DMS114 treated with DMSO at 0.1 percent for 48 hours (cell line): ENCODE measurements around the gene VPS37C.
"Not testable (repeated sequence)": the region's sequence is repeated elsewhere in the genome, so short reads cannot be mapped to it uniquely, and the experiment has no call there.

ENCODE experiments used
- DNase-seq: peaks from one replicate; lab custom pipeline; 2025; ENCODE audit not compliant: unreplicated experiment; lab: John Stamatoyannopoulos, UW

Gene VPS37C

DNA sequence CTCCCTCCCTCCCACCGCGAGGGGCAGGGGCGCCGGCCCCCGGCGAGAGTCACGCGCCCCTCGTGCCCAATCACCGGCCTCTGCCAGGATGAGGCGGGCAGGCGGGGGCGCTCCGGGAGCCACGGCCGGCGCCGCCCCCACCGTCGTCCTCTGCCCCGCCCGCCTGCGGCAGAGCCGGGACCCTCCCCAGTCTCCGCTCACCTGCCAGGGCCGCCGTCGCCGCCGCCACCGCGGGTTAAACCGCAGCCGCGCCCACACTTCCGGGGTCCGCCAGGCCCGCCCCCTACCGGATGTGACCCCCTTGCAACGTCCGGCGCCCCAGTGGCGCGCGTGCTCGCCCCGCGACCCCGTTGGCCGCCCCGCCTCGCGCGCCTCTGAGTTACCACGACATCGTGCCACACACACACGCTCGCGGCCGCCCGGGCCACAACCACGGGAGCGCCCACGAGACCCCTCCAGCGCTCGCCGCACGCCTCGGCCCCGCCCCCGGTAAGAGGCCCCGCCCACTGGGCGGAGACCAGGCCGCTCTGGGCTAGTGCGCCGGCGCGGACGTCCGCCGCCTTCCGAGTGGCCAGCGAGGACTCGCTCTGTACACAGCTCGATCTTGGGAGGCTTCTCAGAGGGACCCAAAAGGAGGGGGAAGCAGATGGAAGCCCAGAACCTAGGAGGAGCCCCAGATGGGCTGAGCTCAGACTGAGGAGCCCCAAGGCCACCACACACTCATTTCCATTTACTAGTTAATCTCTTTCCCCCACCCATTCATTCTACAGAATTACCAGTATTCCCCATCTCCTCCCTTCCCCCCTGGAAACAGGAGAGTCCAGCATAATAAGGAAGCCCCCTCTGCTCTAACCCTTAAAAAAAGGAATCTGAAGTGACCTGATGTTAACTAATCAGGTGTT lies at the start of gene VPS37C:
Gene VPS37C (minus strand): TSS at position 237 of the 902 bp plus-strand sequence. CDS start 22,597 bp downstream, outside the sequence.
- peak; percentile 68 for DNase-seq

DNA sequence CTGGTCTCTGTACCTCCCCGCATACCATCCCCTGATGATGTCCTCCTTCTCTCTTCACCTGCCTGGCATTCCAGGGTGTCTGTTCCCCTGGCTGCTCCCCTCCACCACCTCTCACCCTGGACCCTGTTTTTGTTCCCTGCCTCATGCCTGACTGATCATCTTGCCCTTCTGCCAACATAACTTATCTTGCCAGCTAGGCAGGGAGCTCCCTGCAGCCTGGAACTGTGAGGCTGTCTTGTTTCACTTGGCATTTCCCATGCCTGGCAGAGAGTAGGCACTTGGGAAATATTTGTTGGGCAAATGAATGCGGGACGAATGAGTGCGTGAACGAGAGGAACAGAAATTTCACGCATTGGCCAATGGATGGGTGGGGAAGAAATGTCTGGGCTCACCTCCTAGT lies 49.4 kb upstream of the VPS37C start:
- DNase-seq: not testable (repeated sequence)

DNA sequence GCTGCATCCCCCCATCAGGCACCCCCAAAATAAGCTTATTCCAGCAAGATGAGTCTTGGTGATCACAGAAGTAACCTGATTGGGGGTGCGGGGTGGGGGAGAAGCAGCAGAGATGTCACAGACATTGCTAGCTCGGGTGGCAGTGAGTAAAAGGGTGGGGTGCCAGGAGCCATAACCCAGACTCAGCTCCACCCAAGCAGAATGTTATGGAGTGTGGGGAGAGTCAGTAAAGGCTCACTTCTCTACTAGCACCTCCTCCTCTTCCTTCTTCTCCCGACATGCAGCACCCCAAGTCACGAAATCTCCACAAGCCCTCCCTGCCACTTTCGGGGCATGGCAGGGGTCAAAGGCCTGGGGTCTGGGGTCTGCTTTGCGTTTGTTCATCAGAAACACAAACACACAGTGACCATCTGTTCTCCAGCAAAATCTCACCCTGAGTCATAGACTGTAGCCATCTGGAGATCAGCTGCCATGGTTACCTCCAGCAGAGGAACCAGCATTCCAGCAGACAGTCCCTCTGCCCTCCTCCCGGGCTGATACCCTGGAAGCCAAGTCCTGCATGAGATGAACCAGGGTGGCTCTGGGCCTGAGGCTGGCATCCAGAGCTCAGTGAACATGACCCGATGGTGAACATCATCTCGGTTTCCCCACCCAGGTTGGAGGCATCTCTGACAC lies 46.5 kb upstream of the VPS37C start:
- not testable (repeated sequence) for DNase-seq

DNA sequence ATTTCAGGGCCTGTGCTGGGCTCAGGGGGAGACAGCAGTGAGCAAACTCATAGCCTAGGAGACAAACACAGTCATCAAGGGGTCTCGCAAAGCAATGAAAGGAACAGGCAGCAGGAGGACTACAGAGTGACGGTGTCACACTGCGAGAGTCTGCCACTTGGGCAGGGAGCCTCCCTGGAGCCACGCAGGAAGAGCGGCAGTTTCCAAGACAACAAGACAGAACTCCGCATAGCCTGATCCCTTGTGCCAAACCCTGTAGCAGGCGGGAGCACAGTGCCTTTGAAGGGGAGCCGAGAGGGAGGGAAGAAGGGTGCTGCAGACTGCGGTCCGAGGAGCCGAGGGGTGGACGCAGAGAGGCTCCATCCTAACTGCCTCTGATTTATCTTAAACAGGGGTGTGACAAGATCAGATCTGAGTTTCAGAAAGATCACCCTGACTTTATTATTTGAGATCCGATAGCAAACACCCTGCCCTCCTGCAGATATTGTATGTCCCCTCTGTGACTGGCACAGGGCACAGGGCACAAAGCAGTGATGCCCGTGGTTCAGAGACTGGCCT lies 43.4 kb upstream of the VPS37C start:
- not testable (repeated sequence) for DNase-seq

DNA sequence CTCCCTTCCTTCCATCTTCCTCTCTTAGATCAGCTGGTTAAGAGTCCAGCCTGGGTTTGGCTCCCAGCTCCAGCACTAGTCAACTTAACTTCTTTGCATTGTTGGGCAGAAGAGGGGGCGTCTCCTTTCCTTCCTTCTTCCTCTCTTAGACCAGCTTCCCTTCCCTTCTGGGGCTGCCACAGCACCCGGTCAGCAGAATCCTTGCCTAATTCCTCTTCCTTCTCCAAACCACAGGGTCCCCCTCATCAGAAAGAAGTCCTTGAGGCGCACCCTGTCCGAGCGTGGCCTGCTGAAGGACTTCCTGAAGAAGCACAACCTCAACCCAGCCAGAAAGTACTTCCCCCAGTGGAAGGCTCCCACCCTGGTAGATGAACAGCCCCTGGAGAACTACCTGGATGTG lies 42.6 kb upstream of the VPS37C start:
- not testable (repeated sequence) for DNase-seq

DNA sequence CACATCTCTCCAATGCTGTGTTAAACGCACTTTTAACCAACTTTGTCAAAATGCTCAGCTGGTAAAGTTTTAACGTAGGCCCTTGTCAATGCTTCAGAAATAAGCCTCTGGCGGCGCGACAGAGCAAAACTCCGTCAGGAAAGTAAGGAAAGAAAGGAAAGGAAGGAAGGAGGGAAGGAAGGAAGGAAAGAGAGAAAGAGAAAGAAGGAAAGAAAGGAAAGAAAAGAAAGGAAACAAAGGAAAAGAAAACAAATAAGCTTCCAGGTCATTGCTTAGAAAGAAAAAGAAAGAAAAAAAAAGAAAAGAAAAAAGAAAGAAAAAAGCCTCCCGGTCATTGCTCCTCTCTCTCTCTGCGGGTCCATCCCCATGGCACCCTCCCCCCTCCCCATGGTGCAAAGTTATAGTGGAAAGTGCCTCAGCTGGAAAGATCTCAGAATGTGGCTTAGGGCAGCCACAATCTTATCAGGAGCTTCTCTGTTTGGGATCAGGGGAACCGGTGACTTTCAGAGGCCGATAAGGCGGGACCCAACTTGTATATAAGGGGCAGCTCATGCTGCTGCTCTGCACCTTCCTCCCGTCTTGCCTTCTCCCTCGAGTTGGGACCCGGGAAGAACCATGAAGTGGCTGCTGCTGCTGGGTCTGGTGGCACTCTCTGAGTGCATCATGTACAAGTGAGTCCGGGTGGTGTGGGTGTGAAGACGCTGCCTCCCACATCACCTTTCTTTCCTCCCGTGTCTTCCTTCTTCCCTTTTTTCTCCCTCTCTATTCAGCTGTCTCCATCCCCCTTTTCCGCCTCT lies 41.9 kb upstream of the VPS37C start, which contains the start of gene PGA3:
Gene PGA3 (plus strand): TSS at position 566 of the 797 bp plus-strand sequence. CDS start 50 bp downstream, at position 616.
- DNase-seq: not testable (repeated sequence)

DNA sequence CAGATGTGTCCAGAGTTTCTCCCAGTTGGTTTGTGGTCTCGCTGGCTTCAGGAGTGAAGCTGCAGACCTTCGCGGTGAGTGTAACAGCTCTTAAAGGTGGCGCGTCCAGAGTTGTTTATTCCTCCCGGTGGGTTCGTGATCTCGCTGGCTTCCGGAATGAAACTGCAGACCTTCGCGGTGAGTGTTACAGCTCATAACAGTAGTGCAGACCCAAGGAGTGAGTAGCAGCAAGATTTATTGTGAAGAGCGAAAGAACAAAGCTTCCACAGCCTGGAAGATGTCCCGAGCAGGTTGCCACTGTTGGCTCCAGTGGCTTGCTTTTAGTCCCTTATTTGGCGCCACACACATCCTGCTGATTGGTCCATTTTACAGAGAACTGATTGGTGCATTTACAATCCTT lies 40.2 kb upstream of the VPS37C start:
- no peak for DNase-seq

DNA sequence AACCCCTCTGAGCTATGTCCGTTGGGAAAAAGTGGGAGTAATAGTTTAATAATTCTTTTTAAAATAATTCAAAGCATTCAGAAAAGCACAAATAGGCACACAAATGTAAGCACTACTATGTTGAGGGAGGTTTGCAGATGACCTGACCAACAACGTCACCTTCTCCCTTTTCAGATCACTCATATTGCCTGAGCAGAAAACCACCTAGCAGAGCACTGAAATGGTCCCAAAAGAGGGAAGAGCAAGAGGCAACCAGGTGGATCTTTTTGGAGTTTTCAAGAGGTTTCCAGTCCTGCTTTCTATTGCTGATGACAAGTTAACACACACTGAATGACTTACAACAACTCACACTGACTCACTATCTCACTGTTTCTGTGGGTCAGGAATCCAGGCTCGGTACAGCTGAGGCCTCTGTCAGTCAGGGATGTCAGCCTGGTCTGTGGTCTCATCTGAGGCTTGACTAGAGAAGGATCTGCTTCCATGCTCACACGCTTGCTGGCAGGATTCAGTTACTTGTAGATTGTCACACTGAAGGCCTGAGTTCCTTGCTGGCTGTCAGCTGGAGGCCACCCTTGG lies 37.8 kb upstream of the VPS37C start:
- no peak for DNase-seq

DNA sequence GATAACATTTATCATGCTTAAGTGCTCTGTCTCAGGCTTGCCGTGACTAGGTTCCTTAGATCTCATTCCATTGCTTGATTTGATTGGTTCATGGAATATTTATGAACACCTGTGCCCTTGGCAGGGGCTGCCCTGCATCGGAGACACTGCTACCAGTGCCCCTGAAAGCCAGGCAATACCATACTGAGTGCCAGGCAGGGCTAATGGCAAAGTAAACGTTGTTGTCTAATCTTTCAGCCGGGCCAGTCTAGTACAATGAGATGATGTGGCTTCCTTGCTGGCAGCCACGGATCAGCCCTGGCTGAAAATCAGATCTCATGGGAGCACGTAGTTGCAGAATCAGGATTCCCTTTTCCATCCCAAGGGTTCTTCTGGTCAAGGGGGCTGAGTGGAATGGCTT lies 37.1 kb upstream of the VPS37C start:
- no peak for DNase-seq

DNA sequence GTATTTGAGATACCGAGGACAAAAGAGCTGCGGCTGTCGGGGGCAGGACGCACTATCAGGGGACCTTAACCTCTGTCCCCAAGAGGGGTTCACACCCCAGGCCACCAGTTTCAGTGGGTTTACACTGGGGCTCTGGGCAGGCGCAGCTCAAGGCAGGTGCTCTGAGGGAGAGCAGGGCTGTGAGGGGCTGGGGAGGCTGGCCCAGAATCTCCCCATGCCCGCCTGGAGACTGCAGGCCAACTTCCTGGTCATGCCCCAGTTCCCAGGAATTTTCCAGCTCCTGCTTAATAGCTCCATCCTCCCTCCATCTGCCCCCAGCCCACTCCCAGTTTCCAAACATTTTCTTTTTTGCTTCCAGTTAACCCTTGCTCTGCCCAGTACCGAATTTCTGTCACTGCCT lies 34.5 kb upstream of the VPS37C start:
- DNase-seq: no peak

DNA sequence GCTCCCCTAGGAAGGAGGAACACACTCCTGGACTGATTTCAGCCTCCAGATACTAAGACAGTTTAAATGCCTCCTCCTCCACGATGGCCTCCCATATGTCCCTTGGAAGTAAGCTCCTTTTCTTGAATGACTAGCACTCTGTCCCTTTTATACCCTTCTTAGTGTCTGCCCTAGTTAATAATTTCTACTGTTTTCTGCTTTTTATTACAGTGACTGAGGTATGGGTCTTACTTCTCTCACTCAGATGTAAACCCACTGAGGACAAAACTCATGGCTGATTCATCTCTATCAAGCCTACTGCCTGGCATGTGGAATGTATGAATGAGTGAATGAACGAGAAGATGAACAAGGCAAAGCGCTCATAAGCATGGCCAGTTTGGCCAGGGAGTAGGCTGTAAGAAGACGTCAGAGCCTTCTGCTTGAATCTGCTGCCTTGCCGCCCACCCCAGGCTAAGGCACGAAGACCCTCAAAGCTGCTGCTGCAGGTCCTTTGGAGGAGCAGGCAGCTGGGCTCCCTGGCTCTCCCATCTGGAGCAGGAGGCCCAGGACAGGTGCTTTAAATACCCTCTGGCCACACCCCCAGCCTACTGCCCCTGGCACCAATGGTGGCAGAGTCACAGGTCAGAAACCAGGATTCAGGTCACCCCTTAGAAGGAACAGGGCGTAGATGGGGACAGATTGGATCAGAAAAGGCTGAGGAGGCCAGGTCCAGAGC lies 33.9 kb upstream of the VPS37C start:
- no peak for DNase-seq

DNA sequence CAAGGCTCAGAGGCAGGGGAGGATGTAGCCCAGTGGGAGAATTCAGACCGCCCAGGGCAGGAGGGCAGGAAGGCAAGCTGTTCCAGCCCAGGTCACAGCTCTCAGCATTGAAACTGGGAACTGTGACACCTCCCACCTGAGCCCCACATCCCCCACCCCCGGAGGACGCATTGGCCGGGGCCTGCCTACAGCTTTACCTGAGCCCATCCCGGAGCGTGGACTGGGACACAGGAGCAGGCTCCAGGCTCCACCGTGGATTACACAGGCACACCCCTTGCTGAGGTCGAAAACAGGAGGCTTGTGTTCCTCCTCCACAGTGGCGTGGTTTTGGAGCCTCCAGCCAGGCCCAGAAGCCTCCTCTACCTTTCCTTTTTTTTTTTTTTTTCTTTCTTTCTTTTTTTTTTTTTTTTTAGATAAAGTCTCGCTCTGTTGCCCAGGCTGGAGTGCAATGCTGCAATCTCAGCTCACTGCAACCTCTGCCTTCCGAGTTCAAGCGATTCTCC lies 33.0 kb upstream of the VPS37C start:
- DNase-seq: no peak

DNA sequence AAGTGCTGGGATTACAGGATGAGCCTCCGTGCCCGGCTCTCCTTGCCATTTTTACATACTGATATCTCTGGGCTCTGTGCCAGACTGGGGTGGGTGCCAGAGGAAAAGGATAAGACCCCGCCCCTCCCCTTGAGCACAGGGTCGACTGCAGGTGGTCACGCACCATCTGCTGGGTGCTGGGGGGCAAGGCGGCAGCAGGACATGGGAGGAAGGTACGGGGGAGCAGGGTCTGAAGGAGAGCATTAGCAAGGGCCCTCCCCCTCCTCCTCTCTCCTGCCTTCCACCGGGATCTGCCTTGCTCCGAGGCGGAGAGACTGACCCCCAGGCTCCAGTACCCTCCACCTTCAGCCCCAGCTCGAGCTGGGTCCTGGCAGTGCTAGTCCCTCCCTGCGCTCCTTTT lies 32.4 kb upstream of the VPS37C start:
- no peak for DNase-seq

DNA sequence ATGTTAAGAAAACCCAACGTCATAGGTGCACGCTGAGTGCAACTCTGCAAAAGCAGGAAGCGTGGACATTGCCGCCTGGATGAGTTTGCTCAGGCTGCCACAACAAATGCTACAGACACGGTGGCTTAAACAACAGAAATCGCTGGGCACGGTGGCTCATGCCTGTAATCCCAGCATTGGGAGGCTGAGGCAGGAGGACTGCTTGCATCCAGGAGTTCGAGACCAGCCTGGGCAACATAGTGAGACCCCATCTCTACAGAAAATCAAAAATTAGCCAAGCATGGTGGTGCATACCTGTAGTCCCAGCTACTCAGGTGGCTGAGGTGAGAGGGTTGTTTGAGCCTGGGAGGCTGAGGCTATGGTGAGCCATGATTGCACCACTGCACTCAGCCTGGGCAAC lies 28.7 kb upstream of the VPS37C start:
- DNase-seq: no peak

DNA sequence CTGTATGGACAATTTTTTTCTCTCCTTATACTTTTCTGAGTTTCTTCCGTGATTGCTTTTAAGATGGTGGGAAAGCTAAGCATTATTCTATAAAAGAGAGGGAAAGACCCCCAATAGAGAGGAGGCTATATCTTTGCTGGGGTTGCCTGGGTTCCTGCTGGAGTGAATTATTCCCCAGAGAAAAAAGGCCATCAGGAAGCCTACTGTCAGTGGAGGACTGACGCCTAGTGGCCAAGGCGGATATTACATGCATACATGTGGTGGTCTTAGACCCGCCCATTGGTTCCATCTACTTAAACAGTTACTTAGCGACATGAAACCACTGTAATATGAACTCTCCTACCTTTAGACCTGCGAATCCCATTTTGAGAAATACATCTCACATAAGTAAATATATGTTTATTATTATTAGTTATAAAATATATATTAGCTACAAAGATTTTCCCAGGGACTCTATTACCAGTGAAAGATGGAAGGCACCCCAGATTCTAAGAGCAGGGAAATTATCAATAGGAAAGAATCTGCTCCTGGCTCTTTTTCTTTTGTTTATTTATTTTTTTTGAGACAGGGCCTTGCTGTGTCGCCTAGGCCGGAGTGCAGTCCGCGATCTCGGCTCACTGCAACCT lies 26.4 kb upstream of the VPS37C start:
- peak; percentile 74 for DNase-seq

DNA sequence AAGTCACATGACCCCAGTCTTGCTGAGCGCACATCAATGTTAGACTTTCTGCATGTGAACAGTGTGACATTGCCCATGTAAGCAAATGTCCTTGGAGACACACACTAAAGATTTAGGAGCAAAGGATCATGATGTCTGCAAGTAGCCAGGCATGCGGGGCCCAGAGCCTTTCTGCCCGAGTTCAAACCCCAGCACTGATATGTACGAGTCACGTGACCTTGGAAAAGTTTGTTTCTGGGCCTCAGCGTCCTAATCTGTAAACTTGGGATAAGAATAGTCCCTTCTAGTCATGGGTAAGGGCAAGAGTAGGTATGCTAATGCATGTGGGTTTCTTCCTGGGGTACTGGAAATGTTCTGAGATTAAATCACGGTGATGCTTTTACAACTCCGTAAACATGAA lies 25.3 kb upstream of the VPS37C start:
- DNase-seq: no peak

DNA sequence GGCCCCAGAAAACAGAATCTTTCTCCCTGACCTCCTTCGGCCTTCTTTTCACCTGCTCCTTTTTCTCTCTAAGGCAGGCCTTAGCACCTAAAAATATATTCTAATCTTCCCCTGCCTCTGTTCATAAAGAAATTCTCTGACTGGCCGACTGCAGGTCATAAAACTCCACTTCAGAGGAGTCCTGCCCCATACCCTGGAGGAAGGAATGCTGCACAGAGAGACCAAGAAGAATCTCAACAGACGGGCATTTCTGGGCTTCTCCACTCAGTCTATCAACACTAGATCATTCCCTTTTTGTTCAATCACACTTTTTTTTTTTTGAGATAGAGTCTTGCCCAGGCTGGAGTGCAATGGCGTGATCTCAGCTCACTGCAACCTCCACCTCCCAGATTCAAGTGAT lies 22.4 kb upstream of the VPS37C start:
- no peak for DNase-seq

DNA sequence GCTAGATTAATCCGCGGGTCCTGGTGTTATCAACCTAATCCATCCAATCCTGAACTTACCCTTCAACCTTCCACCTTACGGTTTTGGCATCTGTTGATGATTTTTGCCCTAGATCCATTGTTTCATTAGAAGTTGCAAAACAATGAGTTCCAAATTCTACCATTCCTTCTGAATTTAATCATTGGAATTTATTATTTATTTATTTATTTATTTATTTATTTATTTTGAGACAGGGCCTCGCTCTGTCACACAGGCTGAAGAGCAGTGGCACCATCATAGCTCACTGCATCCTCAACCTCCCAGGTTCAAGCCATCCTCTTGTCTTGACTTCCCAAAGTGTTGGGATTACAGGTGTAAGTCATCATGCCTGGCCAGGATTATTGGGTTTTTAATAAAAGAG lies 20.3 kb upstream of the VPS37C start:
- DNase-seq: no peak

DNA sequence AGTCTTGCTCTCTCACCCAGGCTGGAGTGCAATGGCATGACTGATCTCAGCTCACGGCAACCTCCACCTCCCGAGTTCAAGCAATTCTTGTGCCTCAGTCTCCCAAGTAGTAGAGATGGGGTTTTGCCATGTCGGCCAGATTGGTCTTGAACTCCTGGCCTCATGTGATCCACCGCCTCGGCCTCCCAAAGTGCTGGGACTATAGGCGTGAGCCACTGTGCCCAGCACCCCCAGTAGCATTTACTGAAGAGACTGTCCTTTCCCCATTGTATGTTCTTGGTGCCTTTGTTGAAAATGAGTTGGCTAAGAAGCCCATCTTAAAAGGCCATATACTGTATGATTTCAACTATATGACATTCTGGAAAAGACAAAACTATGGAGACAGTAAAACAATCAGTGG lies 19.0 kb upstream of the VPS37C start:
- not testable (repeated sequence) for DNase-seq
